Measurements from ENCODE around the gene ARIH2.

Gene ARIH2

DNA sequence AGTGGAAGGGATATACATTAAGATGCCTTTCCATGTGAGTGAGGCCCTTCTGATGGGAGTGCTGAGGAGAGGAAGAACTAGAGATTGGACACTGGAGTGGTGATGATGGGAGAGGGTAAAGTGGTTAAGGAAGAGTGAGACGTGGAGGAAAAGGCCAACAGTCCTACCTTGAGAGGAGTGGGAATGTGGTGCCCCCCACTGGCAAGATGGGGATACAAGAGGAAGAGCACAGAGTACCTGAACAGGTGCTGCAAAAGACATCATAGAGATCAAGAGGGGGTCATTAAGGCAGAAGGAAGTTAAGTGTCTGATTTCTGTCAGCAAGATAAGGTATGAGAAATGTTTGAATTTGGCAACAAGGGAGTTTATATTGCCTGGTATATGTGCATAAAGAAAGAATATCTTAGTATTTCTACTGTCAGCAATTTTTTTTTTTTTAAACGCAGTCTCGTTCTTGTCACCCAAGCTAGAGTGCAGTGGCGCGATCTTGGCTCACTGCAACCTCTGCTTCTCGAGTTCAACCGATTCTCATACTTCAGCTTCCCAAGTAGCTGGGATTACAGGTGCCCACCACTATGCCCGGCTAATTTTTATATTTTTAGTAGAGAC, 34.0 kb downstream of the ARIH2 start:
- no peaks in the 10 kb centered on the region for H4K20me1 ChIP-seq (ENCODE audit: insufficient read depth, low read length)
- no peaks in the 10 kb centered on the region for H3K9me2 ChIP-seq (replicated peaks; ENCODE audit: insufficient read depth, low read length)
- H3K4me1 ChIP-seq (ENCODE audit: low read length) = no peaks in the 10 kb centered on the region
- peak; percentile 41 for DNase-seq
- peaks cover 75% of the 10 kb centered on the region for H3K79me2 ChIP-seq (ENCODE audit: low read length)
- no peaks in the 10 kb centered on the region for H3K36me3 ChIP-seq (replicated peaks; ENCODE audit: insufficient read depth, low read length)
- TF ChIP-seq, protein P1, sequence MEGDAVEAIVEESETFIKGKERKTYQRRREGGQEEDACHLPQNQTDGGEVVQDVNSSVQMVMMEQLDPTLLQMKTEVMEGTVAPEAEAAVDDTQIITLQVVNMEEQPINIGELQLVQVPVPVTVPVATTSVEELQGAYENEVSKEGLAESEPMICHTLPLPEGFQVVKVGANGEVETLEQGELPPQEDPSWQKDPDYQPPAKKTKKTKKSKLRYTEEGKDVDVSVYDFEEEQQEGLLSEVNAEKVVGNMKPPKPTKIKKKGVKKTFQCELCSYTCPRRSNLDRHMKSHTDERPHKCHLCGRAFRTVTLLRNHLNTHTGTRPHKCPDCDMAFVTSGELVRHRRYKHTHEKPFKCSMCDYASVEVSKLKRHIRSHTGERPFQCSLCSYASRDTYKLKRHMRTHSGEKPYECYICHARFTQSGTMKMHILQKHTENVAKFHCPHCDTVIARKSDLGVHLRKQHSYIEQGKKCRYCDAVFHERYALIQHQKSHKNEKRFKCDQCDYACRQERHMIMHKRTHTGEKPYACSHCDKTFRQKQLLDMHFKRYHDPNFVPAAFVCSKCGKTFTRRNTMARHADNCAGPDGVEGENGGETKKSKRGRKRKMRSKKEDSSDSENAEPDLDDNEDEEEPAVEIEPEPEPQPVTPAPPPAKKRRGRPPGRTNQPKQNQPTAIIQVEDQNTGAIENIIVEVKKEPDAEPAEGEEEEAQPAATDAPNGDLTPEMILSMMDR (IDR thresholded peaks at IDR 0.05; ENCODE audit: low read length) = peak; percentile 66
- TF ChIP-seq EZH2phosphoT487 (IDR thresholded peaks at IDR 0.05; ENCODE audit: low read length) = no peak
- H3K27me3 ChIP-seq (replicated peaks; ENCODE audit: insufficient read depth, low read length) = no peaks in the 10 kb centered on the region
- no peak overlapping the region for H3K4me3 ChIP-seq (ENCODE audit: low read length)
- no peak overlapping the region for H3K9ac ChIP-seq (ENCODE audit: low read length)
- H3F3A ChIP-seq (ENCODE audit: insufficient read depth, low read length) = no peaks in the 10 kb centered on the region
- no peak overlapping the region for H2AFZ ChIP-seq (ENCODE audit: low read length)
- no peak overlapping the region for H3K4me2 ChIP-seq (ENCODE audit: low read depth, low read length)
- H3K9me3 ChIP-seq (replicated peaks; ENCODE audit: insufficient read depth, low read length) = no peaks in the 10 kb centered on the region
- H3K27ac ChIP-seq (ENCODE audit: low read length) = no peak overlapping the region

DNA sequence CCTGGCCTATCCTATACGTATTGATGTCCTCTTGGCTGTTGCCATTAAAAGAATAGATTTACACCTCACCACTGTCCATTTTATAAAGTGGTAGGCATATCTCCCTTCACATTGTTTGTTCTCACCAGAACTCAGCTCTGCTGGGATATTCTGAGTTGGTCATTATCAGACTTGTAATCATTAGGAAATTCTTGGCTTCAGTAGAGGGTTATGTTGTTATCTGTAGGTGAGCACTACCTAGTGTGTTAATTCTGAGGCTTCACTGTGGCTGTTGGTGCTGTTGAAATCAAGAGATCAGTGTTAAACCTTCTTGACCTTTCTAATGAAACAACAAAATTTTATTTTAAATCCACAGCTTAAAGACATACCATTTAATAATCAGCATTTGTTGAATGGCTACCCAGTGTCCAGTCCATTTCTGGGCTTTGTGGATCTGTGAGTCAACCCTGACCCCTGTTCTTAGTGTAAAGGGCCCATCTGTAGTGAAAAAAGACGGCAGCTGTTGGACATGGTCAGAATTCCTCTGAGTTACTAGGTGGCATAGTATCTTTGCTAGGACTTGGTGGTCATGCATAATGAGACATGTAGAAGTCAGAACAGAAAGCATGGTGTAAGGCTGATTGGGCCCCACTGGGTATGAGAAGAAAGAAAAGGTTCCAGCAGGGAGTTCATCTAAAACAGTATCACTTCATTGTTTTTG, 38.5 kb downstream of the ARIH2 start:
- Histone ChIP-seq H3K9me2 (replicated peaks; ENCODE audit: insufficient read depth, low read length) (no peaks in the 10 kb centered on the region), H3K79me2 (ENCODE audit: low read length) (peaks cover 48% of the 10 kb centered on the region), H3K27me3 (replicated peaks; ENCODE audit: insufficient read depth, low read length) (no peaks in the 10 kb centered on the region), H3K4me1 (ENCODE audit: low read length) (no peaks in the 10 kb centered on the region), H3K4me3 (ENCODE audit: low read length) (no peak overlapping the region), H3K9me3 (replicated peaks; ENCODE audit: insufficient read depth, low read length) (no peaks in the 10 kb centered on the region), H3K9ac (ENCODE audit: low read length) (no peak overlapping the region), H3K36me3 (replicated peaks; ENCODE audit: insufficient read depth, low read length) (no peaks in the 10 kb centered on the region), H3K27ac (ENCODE audit: low read length) (no peak overlapping the region), H3F3A (ENCODE audit: insufficient read depth, low read length) (no peaks in the 10 kb centered on the region), H4K20me1 (ENCODE audit: insufficient read depth, low read length) (no peaks in the 10 kb centered on the region), H2AFZ (ENCODE audit: low read length) (no peak overlapping the region), H3K4me2 (ENCODE audit: low read depth, low read length) (no peak overlapping the region)
- TF ChIP-seq, protein P1 (IDR thresholded peaks at IDR 0.05; ENCODE audit: low read length) = no peak
- TF ChIP-seq EZH2 (optimal IDR thresholded peaks at IDR 0.05; ENCODE audit: low read depth, low read length) = no peak
- no peak for TF ChIP-seq EZH2phosphoT487 (IDR thresholded peaks at IDR 0.05; ENCODE audit: low read length)
- DNase-seq = no peak

DNA sequence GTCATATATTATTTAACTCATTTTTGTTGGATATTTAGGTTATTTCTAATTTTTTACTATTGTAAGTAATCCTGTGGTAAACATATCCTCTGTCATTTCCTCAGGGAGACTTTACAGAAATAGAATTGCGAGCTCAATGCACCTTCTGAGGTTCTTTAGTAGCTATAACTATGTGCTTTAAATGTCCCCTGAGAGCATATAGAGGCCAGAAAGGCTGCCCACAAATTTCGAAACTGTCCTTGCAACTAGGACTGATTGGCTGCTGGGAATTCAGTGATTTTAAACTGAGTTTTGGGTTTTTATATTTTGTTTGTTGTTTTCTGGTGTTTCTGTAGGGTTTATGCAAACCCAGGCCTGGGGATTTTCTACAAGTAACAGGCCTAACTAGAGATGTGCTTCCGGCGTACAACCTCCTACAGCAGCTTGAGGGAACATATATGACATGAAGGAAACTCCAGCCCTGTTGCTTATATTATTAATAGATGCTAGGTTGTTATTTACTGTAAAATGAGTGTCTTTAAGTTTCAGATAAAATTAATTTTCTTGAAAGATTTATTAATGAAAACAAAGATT, 42.3 kb downstream of the ARIH2 start:
- Histone ChIP-seq H3K4me2 (ENCODE audit: low read depth, low read length) (no peak overlapping the region), H3K79me2 (ENCODE audit: low read length) (peaks cover 24% of the 10 kb centered on the region), H4K20me1 (ENCODE audit: insufficient read depth, low read length) (0 out of 2 replicates have a peak, but pooled peaks cover under 1% of the 10 kb centered on the region), H3F3A (ENCODE audit: insufficient read depth, low read length) (peaks cover 2% of the 10 kb centered on the region; the same call in 1 of the 2 replicates), H3K9ac (ENCODE audit: low read length) (no peak overlapping the region), H3K9me2 (replicated peaks; ENCODE audit: insufficient read depth, low read length) (no peaks in the 10 kb centered on the region), H3K27ac (ENCODE audit: low read length) (no peak overlapping the region), H3K27me3 (replicated peaks; ENCODE audit: insufficient read depth, low read length) (no peaks in the 10 kb centered on the region), H3K36me3 (replicated peaks; ENCODE audit: insufficient read depth, low read length) (no peaks in the 10 kb centered on the region; the same call in 1 of the 2 replicates), H2AFZ (ENCODE audit: low read length) (no peak overlapping the region), H3K4me3 (ENCODE audit: low read length) (no peak overlapping the region), H3K9me3 (replicated peaks; ENCODE audit: insufficient read depth, low read length) (no peaks in the 10 kb centered on the region), H3K4me1 (ENCODE audit: low read length) (peaks cover under 1% of the 10 kb centered on the region; the same call in 1 of the 2 replicates)
- TF ChIP-seq EZH2phosphoT487 (IDR thresholded peaks at IDR 0.05; ENCODE audit: low read length) = no peak
- TF ChIP-seq, protein P1 (IDR thresholded peaks at IDR 0.05; ENCODE audit: low read length) = no peak
- TF ChIP-seq EZH2 (optimal IDR thresholded peaks at IDR 0.05; ENCODE audit: low read depth, low read length) = no peak
- DNase-seq = no peak
